Stimulated activated CD8-positive, alpha-beta memory T cell treated with anti-CD3 and anti-CD28 coated beads, Interleukin-15, amount 100 ng/mL, for 48 hours (primary cell): Measurements from ENCODE around the gene TBC1D2B.

Source experiments
- DNase-seq, 2 donors: peaks; one replicate each; pipeline ENCODE4 v3.0.0-alpha.2; 2020; ENCODE audit warnings: low read depth in 2 of 2

The TBC1D2B gene

GRCh38 chr15:78097667-78098066 is 20.2 kb upstream of the TBC1D2B start:
- no peak for DNase-seq

GRCh38 chr15:78093242-78094020 is 15.9 kb upstream of the TBC1D2B start:
- DNase-seq: no peak

GRCh38 chr15:78092261-78093041 is 14.9 kb upstream of the TBC1D2B start, which contains the start of gene SH2D7:
SH2D7 (plus strand) TSS chr15:78092561; CDS start chr15:78092585, 24 bp downstream.
- DNase-seq: no peak

- no peak for DNase-seq
Observed at GRCh38 chr15:78090422-78091063, 13.0 kb upstream of the TBC1D2B start.

- DNase-seq: no peak
Observed at GRCh38 chr15:78088773-78089080, 11.2 kb upstream of the TBC1D2B start.

GRCh38 chr15:78087951-78088772 is 10.7 kb upstream of the TBC1D2B start:
- DNase-seq: no peak

GRCh38 chr15:78085928-78086327 is 8.4 kb upstream of the TBC1D2B start:
- DNase-seq: no peak

GRCh38 chr15:78084449-78084750 is 6.9 kb upstream of the TBC1D2B start:
- DNase-seq: no peak

- no peak for DNase-seq
Observed at GRCh38 chr15:78083687-78084448, 6.4 kb upstream of the TBC1D2B start.

- DNase-seq: no peak
Observed at GRCh38 chr15:78083186-78083585, 5.7 kb upstream of the TBC1D2B start.

GRCh38 chr15:78082743-78083110 is 5.2 kb upstream of the TBC1D2B start:
- no peak for DNase-seq

- DNase-seq: no peak
Observed at GRCh38 chr15:78082106-78082742, 4.7 kb upstream of the TBC1D2B start.

GRCh38 chr15:78080088-78080460 is 2.6 kb upstream of the TBC1D2B start:
- no peak for DNase-seq

- DNase-seq: no peak
Observed at GRCh38 chr15:78079298-78080087, 2.0 kb upstream of the TBC1D2B start.

GRCh38 chr15:78077871-78078210 is 330 bp upstream of the TBC1D2B start:
- DNase-seq: no peak

- DNase-seq: no peak
Observed at GRCh38 chr15:78076231-78077052, 1.1 kb downstream of the TBC1D2B start.

GRCh38 chr15:78075490-78076230 is 1.9 kb downstream of the TBC1D2B start:
- DNase-seq: no peak

- DNase-seq: no peak
Observed at GRCh38 chr15:78073046-78073787, 4.3 kb downstream of the TBC1D2B start.
